Measurements from ENCODE around the gene RUNX2. TPM values are rescaled to one million over a fixed set of nuclear protein-coding genes. Genes with fewer than 3 reads are reported as not detected.

RUNX2 gene
- total and polyA plus RNA-seq, 8 donors, result 0.09 to 3.8 (median 0.35) TPM

DNA sequence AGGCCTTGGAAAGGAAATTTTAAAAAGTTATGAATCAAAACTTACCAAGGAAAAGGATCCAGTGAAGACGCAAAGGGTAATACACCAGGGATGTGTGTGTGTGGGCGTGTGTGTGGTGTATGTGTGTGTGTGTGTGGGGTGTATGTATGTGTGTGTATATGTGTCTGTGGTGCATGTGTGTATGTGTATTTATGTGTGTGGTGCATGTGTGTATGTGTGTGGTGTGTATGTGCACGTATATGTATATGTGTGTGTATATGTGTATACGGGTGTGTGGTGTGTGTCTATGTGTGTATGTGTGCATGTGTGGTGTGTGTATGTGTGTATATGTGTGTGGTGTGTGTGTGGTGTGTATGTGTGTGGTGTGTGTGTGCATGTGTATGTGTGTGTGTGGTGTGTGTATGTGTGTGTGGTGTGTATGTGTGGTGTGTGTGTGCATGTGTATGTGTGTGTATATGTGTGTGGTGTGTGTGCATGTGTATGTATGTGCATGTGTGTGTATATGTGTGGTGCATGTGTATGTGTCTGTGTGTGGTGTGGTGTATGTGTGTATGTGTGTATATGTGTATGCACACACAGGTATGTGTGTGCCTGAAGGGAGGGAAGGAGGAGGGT lies 225.7 kb downstream of the RUNX2 start:
- Histone ChIP-seq H3K4me3 (no peak overlapping the region), H3K4me1 (no peaks in the 10 kb centered on the region), H3K27ac (no peak overlapping the region), H3K27me3 (no peaks in the 10 kb centered on the region), H3K9me3 (no peaks in the 10 kb centered on the region), H3K36me3 (no peaks in the 10 kb centered on the region)
- TF ChIP-seq, protein P1, sequence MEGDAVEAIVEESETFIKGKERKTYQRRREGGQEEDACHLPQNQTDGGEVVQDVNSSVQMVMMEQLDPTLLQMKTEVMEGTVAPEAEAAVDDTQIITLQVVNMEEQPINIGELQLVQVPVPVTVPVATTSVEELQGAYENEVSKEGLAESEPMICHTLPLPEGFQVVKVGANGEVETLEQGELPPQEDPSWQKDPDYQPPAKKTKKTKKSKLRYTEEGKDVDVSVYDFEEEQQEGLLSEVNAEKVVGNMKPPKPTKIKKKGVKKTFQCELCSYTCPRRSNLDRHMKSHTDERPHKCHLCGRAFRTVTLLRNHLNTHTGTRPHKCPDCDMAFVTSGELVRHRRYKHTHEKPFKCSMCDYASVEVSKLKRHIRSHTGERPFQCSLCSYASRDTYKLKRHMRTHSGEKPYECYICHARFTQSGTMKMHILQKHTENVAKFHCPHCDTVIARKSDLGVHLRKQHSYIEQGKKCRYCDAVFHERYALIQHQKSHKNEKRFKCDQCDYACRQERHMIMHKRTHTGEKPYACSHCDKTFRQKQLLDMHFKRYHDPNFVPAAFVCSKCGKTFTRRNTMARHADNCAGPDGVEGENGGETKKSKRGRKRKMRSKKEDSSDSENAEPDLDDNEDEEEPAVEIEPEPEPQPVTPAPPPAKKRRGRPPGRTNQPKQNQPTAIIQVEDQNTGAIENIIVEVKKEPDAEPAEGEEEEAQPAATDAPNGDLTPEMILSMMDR (IDR thresholded peaks at IDR 0.05), result no peak
- WGBS, 2 donors, result 76% methylated on average over 4 of the region's 4 CpGs
- intact Hi-C loops (cut with DNase I), result no loop called here
- no peak for DNase-seq
- ATAC-seq, result no peak
- no peak for FAIRE-seq

DNA sequence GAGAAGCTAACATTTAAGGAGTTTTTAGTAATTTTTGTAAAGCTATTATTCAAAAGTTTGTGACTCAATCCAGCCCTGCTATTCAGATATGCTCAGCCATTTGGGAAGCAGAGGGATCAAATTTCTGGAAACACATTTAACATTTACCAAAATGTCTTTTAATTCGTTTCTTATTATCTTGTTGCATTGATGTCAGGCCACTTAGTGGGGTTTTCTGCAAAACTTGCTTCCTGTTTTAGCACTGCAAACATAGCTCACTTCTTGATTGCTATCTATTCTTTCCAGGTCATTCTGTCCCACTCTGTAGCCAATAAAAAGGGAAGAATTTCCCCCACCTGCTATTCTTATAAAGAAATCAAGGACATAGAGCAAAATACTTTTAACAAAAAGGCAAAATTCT lies 226.5 kb downstream of the RUNX2 start:
- FAIRE-seq, result no peak

DNA sequence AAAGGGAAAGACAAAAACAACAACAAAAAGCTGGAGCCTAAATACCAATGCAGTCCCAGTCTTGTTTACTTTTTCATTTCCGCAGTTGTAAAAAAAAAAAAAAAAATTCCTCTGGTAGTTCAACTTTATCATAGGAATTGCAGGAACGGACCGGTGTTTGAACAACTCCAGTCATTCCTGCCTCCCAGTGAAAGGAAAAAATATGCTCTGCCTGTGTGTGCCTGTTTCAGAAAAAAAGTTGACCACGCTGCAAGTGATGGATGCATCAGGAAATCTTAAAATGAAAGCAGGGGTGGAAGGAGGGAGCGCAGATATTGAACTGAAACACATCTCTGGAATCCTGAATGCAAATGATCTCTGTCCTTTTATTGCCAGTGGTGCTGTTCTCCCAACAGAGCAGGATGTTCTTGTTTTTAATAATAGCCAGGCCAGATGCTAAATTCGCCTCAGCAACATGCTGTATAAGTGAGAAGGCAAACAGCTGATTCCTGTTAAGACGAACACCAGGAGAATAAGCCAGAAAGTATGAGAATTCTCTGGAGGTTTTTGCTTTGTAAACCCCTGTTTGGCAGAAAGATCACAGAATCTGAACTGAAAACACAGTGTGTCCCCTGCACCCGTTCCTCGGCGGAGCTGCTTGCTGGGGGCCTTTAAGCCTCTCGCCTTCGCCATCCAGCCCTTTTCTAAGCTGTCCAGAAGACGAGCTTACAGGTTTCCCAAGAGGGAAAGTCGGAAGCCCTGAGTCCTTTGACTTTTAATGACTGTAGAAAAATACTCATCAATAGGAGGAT lies 228.0 kb downstream of the RUNX2 start:
- DNase-seq, result no peak
- TF ChIP-seq, protein P1 (IDR thresholded peaks at IDR 0.05), result no peak
- Histone ChIP-seq H3K4me1 (no peaks in the 10 kb centered on the region), H3K9me3 (no peaks in the 10 kb centered on the region), H3K27ac (peak overlapping the region in 1 of 4 donors; percentile 30), H3K36me3 (no peaks in the 10 kb centered on the region), H3K4me3 (peak overlapping the region in 1 of 4 donors; percentile 4), H3K27me3 (no peaks in the 10 kb centered on the region)
- no peak for FAIRE-seq
- intact Hi-C loops (cut with DNase I), result no loop called here
- 39 to 42% methylated on average over 14 of the region's 14 CpGs for WGBS, 2 donors
- ATAC-seq, result peak in 2 of 4 donors; percentile 26 to 66

More for the DNA sequence above, 226.5 kb downstream of the RUNX2 start:
- 6 to 13% methylated on average over 1 of the region's 1 CpG for whole genome bisulfite sequencing, 2 donors
- H3K27me3 ChIP-seq, result no peaks in the 10 kb centered on the region
- H3K27ac ChIP-seq, result no peak overlapping the region
- ATAC-seq (no peak), DNase-seq (no peak)
- H3K36me3 ChIP-seq, result no peaks in the 10 kb centered on the region
- no peaks in the 10 kb centered on the region for H3K4me1 ChIP-seq
- intact Hi-C loops (cut with DNase I), result no loop called here
- H3K4me3 ChIP-seq, result no peak overlapping the region
- H3K9me3 ChIP-seq, result no peaks in the 10 kb centered on the region
- TF ChIP-seq, protein P1 (IDR thresholded peaks at IDR 0.05), result no peak

DNA sequence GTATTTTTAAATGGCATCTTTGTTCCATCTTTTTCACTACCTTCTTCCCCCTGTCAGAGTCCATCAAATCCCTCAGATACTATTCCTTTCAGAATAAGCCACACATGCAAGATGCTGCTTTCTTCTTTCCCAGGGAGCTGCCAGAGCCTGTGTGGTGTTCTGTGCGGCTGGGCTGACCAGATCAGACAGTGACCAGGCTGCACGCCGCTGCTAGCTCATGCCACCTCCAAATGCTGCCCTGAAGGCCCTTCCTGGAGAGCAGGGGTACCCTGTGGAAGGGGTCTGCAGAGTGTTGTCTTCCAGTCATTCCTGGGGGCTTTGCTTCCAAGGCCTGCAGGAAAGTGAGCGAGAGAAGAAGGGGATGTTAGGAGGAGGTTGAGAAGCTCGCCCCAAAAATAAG lies 228.7 kb downstream of the RUNX2 start:
- WGBS, 2 donors, result 80 to 89% methylated on average over 5 of the region's 5 CpGs
- ATAC-seq (peak in 1 of 4 donors; percentile 20), FAIRE-seq (no peak), DNase-seq (no peak)
- Histone ChIP-seq H3K9me3 (no peaks in the 10 kb centered on the region), H3K36me3 (no peaks in the 10 kb centered on the region), H3K4me1 (no peaks in the 10 kb centered on the region), H3K27ac (no peak overlapping the region), H3K4me3 (no peak overlapping the region), H3K27me3 (no peaks in the 10 kb centered on the region)
- intact Hi-C loops (cut with DNase I), result no loop called here
- TF ChIP-seq, protein P1 (IDR thresholded peaks at IDR 0.05), result no peak

DNA sequence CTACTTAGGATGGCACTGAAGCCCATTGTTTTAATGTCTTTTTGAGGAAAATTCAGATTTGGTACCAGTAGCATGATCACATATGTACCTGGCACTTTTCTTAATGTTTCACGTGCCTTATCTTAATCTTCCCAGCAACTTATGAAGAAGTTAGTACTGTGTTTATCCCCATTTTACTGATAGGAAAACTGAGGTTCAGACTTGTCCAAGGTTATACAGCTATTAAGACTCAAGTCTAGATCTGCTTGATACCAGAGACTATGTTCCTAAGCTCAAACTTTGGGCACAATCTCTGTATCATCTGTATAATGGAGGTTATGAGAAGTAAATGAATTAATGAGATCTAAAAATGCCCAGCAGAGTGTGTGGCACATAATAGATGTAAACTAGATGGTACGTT lies 229.3 kb downstream of the RUNX2 start:
- Histone ChIP-seq H3K27me3 (no peaks in the 10 kb centered on the region), H3K27ac (no peak overlapping the region), H3K36me3 (no peaks in the 10 kb centered on the region), H3K4me3 (no peak overlapping the region), H3K4me1 (no peaks in the 10 kb centered on the region), H3K9me3 (no peaks in the 10 kb centered on the region)
- intact Hi-C loops (cut with DNase I), result no loop called here
- TF ChIP-seq, protein P1 (IDR thresholded peaks at IDR 0.05), result no peak
- no peak for ATAC-seq
- WGBS, 2 donors, result 55 to 64% methylated on average over 2 of the region's 2 CpGs
- no peak for DNase-seq
- FAIRE-seq, result no peak

All from pancreas (tissue), 10 donors.